ENCODE results near the gene MYO1E.

Gene MYO1E

DNA sequence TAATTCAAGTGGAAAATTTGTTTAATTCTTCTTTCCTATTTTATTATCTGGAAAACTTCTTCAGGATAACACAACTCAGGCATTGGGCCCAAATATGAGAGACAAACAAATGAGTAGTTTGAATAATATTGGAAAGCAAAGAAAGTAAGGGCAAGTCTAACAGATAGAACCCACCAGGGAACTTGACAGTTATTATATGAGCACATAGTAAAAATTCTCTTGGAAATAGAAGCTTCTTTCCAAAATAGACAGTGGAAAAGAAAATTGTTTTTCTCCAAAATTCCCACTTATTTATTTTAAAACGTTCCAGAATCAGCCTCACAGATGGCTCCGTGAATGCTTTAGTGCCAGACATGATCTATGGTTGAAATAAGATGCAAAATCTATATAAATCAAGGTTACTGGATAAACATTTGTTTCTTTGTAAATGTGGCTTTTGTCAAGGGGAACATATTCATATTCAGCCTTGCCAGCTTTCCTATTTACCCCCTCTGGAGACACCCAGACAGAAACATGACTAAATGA is 142.1 kb downstream of the MYO1E start:
- no peak for DNase-seq (ENCODE audit: low read depth in 2 of 2)

- no peak for DNase-seq (ENCODE audit: low read depth in 2 of 2)
These were observed 143.2 kb downstream of the MYO1E start for GRCh38 chr15:59229453-59229852.

GRCh38 chr15:59229015-59229414 is 143.7 kb downstream of the MYO1E start:
- DNase-seq (ENCODE audit: low read depth in 2 of 2), result no peak

- no peak for DNase-seq (ENCODE audit: low read depth in 2 of 2)
These were observed 145.7 kb downstream of the MYO1E start for GRCh38 chr15:59227021-59227420.

DNA sequence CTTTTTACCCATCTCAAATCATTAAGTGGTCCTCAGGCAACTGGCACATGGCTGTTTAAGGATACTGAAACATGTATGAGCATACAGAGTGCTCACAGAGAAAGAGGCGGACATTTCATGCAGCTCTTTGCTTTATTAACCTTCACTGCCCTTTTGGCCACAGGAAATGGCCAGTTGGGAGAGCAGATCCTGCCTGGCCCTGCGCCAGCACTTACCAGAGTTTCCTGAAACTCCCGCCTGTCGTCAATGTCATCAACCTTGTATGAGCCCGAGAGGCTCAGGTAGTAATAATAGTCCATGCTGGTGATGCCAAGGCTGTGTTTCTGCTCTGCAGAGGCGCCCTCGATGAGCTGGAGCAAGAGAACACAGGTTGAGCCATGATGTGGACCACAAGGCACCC is 148.2 kb downstream of the MYO1E start:
- no peak for DNase-seq (ENCODE audit: low read depth in 2 of 2)

GRCh38 chr15:59223736-59224135 is 148.9 kb downstream of the MYO1E start:
- no peak for DNase-seq (ENCODE audit: low read depth in 2 of 2)

GRCh38 chr15:59222906-59223550 is 149.6 kb downstream of the MYO1E start:
- no peak for DNase-seq (ENCODE audit: low read depth in 2 of 2)

- peak; percentile 69 to 71 for DNase-seq (ENCODE audit: low read depth in 2 of 2)
These were observed 150.9 kb downstream of the MYO1E start for GRCh38 chr15:59221511-59222505.

- DNase-seq (ENCODE audit: low read depth in 2 of 2), result no peak
These were observed 154.0 kb downstream of the MYO1E start for GRCh38 chr15:59218710-59219109.

DNA sequence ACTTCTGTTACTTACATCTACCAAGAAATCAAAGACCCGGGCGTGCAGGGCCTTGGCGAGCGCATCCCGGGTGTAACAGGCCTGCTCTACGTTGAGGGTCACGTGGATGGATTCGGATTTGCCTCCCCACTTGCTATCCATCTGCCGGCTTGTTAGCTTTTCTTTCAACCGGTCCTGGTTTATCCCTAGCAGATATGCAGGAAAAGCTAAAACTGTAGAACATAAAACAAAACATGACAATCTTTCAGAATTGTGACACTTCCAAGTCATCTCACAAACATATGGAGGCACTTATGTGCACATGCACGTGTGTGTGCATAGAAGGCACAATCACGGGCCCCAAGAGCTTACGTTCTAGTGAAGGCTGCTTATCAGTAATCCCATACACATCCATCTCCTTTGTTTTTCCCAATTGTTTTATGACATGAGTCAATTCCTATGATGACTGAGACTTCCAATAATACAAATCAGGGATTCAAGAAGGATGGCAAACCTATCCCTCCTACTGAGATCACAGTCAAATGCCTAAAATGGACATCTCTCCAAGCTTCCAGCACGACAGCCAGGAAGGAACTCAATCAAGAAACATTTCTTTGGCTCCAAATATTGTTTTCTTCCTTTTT is 154.7 kb downstream of the MYO1E start:
- no peak for DNase-seq (ENCODE audit: low read depth in 2 of 2)

GRCh38 chr15:59216911-59217310 is 155.8 kb downstream of the MYO1E start:
- no peak for DNase-seq (ENCODE audit: low read depth in 2 of 2)

GRCh38 chr15:59210186-59210585 is 162.5 kb downstream of the MYO1E start:
- no peak for DNase-seq (ENCODE audit: low read depth in 2 of 2)

DNA sequence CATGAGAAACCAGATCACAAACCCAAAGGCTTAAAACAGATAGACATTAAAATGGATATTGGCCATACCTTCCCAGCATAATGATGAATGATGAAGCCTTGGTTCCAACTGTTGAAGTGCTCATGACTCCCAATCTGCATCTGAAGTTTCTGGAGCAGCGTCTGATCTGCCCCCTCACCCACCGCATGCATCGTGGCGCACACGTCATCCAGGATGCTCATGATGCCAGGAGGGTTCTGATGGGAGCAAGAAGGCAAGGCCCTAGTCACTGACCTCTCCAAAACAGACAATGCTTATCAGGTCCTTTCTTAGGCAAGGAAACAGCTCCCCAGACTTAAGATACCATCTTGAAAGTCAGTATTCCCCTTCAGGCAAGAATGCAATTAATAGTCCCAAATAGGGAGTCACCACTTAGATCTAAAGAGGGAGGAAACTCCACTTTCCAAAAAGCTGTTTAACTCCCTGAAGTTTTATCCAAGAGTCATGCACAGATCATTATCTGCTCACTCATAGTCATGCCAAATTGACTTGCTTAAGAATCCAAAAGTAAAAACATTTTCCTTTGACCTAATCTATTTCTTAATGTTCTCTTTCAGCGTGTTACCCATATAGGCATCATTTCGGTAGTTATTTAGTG is 163.9 kb downstream of the MYO1E start:
- no peak for DNase-seq (ENCODE audit: low read depth in 2 of 2)

DNA sequence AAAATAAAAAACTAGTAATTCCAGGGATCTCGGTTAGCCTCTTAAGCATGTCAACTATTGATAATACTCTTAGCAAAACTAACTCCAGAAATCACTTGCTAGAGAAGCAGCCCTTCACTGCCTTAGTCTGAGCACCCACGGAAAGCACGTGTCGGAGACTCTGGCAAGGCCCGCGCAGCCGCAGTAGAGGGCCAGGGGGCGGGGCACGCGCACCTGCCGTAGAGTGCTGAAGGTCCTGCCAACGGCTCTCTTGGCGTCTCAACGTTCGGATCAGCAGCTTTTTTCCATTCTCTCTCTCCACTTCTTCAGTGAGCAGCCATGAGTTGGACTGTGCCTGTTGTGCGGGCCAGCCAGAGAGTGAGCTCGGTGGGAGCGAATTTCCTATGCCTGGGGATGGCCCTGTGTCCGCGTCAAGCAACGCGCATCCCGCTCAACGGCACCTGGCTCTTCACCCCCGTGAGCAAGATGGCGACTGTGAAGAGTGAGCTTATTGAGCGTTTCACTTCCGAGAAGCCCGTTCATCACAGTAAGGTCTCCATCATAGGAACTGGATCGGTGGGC is 166.0 kb downstream of the MYO1E start, which contains the start of gene LDHAL6B:
TSS of gene LDHAL6B (plus strand) at position 221 of the 561 bp plus-strand sequence. CDS start at position 319, 98 bp downstream.
- DNase-seq (ENCODE audit: low read depth in 2 of 2), result no peak

DNA sequence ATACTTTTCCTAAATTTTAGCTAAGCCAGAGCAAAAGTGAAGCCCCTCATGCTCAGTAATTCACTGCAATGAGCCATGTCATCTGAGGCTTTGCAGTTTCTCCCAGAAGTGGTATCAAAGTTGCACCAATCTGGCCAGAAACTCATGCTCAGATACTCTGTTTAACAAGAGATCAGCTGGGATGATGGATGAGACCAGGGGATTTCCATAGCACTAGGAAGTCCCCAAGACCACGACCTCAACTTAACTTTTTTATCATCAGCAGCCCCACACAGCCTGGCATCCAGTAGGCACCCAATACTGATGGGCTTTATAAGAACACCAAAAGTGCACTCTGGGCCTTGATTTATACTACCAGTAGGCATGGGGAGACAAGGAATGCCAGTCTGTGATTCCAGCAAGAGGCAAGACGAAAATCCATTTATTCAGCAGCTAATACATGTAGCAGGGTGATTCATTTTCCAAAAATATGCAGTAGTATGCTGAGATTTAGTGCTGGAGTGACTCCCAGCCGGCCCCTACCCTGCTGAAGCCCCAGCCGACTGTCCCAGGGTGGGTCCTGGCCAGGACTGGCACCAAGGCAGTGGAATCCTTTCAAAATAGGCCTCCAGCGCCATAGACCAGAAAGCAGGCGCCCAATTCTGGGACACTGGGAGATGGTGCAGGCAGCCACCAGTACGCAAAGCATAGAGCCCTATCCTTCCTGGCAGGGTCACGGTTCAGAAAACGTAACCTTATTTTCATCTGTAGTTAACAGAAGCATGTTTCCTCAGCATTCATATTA is 166.6 kb downstream of the MYO1E start:
- DNase-seq (ENCODE audit: low read depth in 2 of 2), result no peak

DNA sequence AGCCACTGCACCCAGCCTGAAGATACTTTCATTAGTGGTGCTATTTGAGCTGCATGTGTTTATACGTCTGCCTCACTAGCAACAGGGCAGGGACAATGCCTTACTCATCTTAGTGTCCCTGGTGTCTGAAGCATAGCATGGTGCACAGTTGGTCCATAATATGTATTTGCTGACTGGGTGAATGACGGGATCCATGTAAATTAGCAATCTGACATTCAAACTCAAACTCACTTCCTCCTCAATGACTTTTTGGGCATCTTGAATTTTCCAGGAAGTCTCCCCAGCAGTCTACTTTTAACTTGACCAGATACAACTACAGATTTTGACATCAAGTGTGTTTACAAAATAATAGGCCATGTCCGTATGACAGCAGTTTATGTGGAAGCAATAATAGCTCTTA is 169.0 kb downstream of the MYO1E start:
- DNase-seq (ENCODE audit: low read depth in 2 of 2), result no peak

- no peak for DNase-seq (ENCODE audit: low read depth in 2 of 2)
These were observed 169.7 kb downstream of the MYO1E start for GRCh38 chr15:59203008-59203407.

- no peak for DNase-seq (ENCODE audit: low read depth in 2 of 2)
These were observed 172.1 kb downstream of the MYO1E start for GRCh38 chr15:59200560-59200959.

DNA sequence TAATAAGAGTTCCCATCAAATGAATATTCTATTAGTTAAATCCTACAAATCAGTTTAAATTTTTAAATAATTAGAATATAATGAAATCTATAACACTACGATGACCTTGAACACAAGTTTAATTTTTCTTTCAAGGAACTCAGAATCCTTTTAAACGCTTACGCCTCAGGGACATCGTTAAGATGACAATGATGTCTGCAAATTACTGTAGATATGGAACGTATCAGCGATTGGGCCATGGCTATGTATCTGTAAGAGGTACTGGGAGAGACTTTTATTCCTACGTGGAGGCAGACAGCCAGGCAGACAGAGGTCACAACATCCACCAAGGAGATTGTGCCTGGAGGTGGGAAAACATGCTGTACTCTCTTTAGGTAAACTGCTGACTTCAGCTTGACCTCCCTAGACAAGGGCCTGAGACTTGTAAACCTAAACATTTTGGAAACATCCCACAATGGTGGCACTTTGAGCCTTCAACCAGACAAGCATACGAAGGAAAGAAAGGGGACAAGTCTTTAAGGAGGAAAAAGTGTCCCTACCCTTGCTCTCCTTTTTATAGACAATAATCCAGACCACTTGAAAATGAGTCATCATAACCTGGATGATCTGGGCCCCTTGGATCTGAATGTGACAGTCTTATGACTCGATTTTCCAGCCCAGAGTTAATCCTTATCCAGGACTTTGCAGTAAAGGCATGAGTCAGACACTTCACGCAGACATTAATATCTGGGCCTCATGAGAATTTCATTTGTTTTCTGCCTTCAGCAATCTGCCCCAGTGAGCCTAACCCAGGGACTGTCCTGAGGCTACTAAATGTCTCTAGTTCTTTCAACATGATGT is 172.8 kb downstream of the MYO1E start:
- DNase-seq (ENCODE audit: low read depth in 2 of 2), result no peak

DNA sequence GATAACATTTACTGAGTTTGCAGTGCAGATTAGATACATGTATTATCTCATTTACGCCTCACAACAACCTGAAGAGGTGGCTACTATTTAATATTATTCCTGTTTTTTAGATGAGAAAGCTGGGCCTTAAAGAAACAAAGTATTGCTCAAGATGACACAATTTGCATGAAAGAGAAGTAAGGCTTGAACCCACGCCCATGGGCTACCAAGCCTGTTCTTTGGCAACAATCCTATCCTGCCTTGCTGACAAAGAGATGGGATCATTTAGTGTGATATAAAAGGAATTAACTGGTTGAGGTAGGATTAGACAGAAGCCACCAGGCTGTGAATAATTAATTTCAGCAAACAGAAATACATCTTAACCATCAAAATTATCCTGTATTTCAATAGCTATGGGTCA is 175.2 kb downstream of the MYO1E start:
- DNase-seq (ENCODE audit: low read depth in 2 of 2), result no peak
